Right lobe of liver (tissue), 6 donors: ENCODE results near the gene CAMTA1. TPM values are rescaled to one million over a fixed set of nuclear protein-coding genes. Genes with fewer than 3 reads are reported as not detected.
A peak's percentile ranks its signal among the peaks of the same experiment; 100 is the strongest.

Experiments
- ATAC-seq, 4 donors: fragments of 200-7000 bp; cut with Tn5 transposase; one replicate each; pipeline ENCODE4 v1.9.1; 2020; ENCODE audit warnings: mild to moderate bottlenecking in 4 of 4, moderate library complexity in 4 of 4
- DNase-seq, 3 donors: peaks; one replicate each; pipeline ENCODE4 v3.0.0-alpha.2; 2020
- H3K27ac ChIP-seq, 3 donors: fragments of 200-600 bp; one replicate each; pipeline ENCODE4 v1.8.0; 2022
- H3K27me3 ChIP-seq, 2 donors: fragments of 200-600 bp; one replicate each; pipeline ENCODE4 v1.8.0; 2022
- H3K36me3 ChIP-seq, 4 donors: fragments of 200-600 bp; sonication (generic) in 1 of 4; one replicate each; pipeline versions ENCODE4 v1.5.1 to v1.8.0; 2017 to 2022; ENCODE audit warnings: control low read depth in 1 of 4
- H3K4me1 ChIP-seq, 4 donors: fragments of 200-600 bp; sonication (generic) in 1 of 4; one replicate each; pipeline versions ENCODE4 v1.5.1 to v1.8.0; 2017 to 2022; ENCODE audit warnings: control low read depth in 1 of 4
- H3K4me3 ChIP-seq, 3 donors: fragments of 200-600 bp; one replicate each; pipeline ENCODE4 v1.8.0; 2022
- H3K9me3 ChIP-seq, 4 donors: fragments of 200-600 bp; sonication (generic) in 1 of 4; one replicate each; pipeline versions ENCODE4 v1.5.1 to v1.8.0; 2017 to 2022; ENCODE audit warnings: control low read depth in 1 of 4
- POLR2A ChIP-seq: fragments of 450-650 bp; IDR thresholded peaks from one replicate; pipeline ENCODE4 v1.6.1; 2017; ENCODE audit warnings: antibody characterized with exemption, mild to moderate bottlenecking
- WGBS: methylation state at CpG from one replicate; pipeline ENCODE4 v1.1.6; 2018; ENCODE audit warnings: low coverage, low lambda C conversion rate; ENCODE audit not compliant: insufficient coverage; ENCODE audit errors: missing lambda C conversion rate; 5-methylcytosine and 5-hydroxymethylcytosine counted together
- intact Hi-C, 2 donors: fragments of 100-400 bp; cut with DNase I; formaldehyde crosslinking; loops; one replicate each; pipeline versions ENCODE4 v1.11.2 to v1.14.1; 2022
- total RNA-seq, 6 experiments: library from RNA; depleted of rRNA in 2 of 6; stranded (reverse); fragments of >200 nt in 2 of 6; fragmentation: NEBNext Ultra II Directional in 3 of 6; extraction: Animal tissue kit (Norgen Biotek cat#: 25700) in 3 of 6; gene quantifications; one replicate each; pipeline versions ENCODE4 v1.1.0 to v1.2.4, GENCODE V29; 2016 to 2023
- TF ChIP-seq, protein P1 (sequence below), 4 donors: fragments of 200-600 bp in 3 of 4; fragments of 450-650 bp in 1 of 4; IDR thresholded peaks; one replicate each; pipeline versions ENCODE4 v1.5.1 to v1.8.0; 2016 to 2022; ENCODE audit warnings: antibody characterized with exemption in 4 of 4, mild to moderate bottlenecking in 2 of 4
- donor health status: DM: no; HTN: yes; CAD: no.
- donor health status: DM: no; HTN: no; CAD: no.
- donor health status: DM: no; HTN: no; CAD: no.
- donor health status: DM: no; HTN: yes; CAD: no.
- donor health status: DM: no; HTN: yes; CAD: no.

The CAMTA1 gene
- total RNA-seq, 6 experiments from 2014 or later = 32.3 to 49.4 (median 37.2) TPM

DNA sequence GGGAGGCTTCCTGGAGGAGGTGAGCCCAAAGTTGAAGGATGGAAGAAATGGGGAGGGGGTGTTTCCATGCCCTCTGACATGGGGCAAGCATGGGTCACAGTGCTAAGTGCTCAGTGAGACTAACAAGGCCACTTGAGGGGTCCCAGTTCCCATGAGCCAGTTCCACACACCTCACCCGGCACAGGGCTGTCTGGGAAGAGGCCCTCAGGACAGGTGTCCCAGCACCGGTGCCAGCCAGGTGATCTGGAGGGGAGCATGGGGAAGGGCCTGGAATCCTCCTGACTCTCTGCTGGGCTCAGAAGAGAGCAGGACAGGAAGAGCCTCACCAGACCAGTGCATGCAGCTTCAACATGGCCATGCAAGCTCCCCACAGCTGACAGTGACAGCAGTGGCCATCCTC is 691.1 kb downstream of the CAMTA1 start:
- TF ChIP-seq, protein P1, sequence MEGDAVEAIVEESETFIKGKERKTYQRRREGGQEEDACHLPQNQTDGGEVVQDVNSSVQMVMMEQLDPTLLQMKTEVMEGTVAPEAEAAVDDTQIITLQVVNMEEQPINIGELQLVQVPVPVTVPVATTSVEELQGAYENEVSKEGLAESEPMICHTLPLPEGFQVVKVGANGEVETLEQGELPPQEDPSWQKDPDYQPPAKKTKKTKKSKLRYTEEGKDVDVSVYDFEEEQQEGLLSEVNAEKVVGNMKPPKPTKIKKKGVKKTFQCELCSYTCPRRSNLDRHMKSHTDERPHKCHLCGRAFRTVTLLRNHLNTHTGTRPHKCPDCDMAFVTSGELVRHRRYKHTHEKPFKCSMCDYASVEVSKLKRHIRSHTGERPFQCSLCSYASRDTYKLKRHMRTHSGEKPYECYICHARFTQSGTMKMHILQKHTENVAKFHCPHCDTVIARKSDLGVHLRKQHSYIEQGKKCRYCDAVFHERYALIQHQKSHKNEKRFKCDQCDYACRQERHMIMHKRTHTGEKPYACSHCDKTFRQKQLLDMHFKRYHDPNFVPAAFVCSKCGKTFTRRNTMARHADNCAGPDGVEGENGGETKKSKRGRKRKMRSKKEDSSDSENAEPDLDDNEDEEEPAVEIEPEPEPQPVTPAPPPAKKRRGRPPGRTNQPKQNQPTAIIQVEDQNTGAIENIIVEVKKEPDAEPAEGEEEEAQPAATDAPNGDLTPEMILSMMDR (IDR thresholded peaks at IDR 0.05) = no peak
- no peak for TF ChIP-seq POLR2A

DNA sequence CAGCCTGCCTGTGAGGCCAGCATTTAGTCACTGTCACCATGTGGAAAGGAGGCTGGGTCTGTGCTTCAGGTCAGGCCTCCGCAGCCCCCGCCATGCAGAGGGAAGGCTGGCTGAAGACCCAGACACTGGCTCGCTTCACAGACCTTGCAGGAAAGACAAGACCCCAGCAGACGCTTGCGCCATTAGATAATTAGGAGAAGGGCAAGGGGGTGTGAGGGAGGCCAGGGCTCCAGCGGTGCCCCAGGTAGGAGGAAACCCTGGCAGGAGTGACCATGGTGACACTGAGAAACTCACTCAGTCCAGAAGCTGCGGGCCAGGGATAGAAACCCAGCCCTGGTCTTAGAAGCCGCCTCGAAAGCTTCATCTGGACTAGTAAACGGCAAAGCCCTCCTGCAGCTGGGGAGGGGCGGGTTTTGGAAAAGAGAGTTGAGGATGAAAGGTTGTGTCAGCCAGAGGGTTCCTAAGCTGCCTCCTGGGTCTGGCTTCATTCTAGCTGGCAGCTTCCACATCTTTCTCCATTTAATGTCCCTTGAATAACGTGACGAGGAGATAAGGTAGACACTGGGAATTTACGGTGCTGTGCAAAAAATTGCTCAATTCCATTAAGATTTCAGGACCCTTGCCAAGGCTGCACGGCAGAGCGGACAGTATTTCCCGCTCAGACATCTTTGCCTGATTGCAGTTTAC is 691.8 kb downstream of the CAMTA1 start:
- H3K27ac ChIP-seq = no peak overlapping the region

More for the DNA sequence above, 691.1 kb downstream of the CAMTA1 start:
- H3K9me3 ChIP-seq = no peaks in the 10 kb centered on the region
- no peak overlapping the region for H3K27ac ChIP-seq
- WGBS = no CpG with 5 or more reads among the region's 2 CpGs
- H3K27me3 ChIP-seq = no peaks in the 10 kb centered on the region
- H3K36me3 ChIP-seq = no peaks in the 10 kb centered on the region
- H3K4me3 ChIP-seq = no peak overlapping the region
- ATAC-seq = no peak
- intact Hi-C loops = no loop called here
- DNase-seq = no peak
- no peaks in the 10 kb centered on the region for H3K4me1 ChIP-seq

DNA sequence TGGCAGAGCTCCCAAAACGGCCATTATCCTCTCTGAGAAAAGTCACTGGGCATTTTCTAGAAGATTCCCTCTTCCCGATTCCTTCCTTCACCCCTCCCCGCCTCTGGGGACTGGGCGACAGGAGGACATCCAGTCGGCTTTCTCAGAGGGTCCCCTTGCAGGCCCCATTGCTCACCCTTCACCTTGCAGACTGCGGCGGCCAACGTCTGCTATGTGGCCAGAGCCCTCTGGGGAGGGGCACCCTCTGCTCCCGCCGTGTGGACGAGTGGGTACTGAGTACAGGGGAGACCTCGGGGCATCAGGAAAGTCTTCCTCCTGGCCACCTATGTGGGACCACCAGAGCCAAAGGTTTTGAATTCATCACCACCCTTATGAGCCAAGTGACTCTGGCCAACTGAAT is 692.3 kb downstream of the CAMTA1 start:
- TF ChIP-seq, protein P1 (IDR thresholded peaks at IDR 0.05) = no peak
- no peak for TF ChIP-seq POLR2A
- no peak for ATAC-seq
- no peak overlapping the region for H3K27ac ChIP-seq
- DNase-seq = no peak
- no peaks in the 10 kb centered on the region for H3K4me1 ChIP-seq
- WGBS = 92% methylated on average over 2 of the region's 12 CpGs
- H3K9me3 ChIP-seq = no peaks in the 10 kb centered on the region
- intact Hi-C loops = no loop called here
- no peaks in the 10 kb centered on the region for H3K36me3 ChIP-seq
- no peaks in the 10 kb centered on the region for H3K27me3 ChIP-seq
- no peak overlapping the region for H3K4me3 ChIP-seq

More for the DNA sequence above, 691.8 kb downstream of the CAMTA1 start:
- TF ChIP-seq, protein P1 (IDR thresholded peaks at IDR 0.05) = no peak
- no peak for TF ChIP-seq POLR2A
- Histone ChIP-seq H3K9me3 (no peaks in the 10 kb centered on the region), H3K4me1 (no peaks in the 10 kb centered on the region), H3K4me3 (no peak overlapping the region), H3K27me3 (no peaks in the 10 kb centered on the region), H3K36me3 (no peaks in the 10 kb centered on the region)
- ATAC-seq = no peak
- DNase-seq = no peak
- 65% methylated on average over 11 of the region's 17 CpGs for WGBS
- intact Hi-C loops = no loop called here

DNA sequence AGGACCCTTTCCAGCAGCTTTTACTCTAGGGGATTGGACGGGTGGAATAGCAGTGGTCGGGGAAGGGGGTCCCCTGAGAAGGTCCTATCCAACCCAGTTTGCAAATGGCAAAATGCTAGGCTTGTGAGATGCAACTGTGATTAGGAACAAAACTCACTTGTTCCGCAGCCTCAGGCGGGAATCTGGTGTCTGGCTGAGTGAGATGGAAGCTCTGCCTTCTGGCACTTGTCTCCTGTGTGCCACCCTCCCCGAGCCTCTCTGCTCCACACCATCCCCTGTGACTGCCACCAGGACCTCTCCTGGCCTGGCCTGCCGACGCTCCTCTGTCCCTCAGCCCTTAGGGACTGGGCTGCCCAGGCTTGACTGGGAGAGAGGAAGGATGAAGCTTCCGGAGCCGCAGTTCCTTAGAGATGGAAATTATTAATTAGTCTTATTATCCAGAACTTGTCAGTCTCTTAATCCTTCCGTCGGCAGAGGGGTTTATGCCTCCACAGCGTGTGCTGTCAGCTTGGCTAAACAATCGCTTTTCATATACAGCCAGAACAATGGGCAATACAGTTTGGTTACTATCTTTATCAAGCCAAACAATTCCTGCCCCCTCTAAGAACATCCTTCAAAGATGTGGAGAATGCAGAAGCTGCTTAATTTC is 693.0 kb downstream of the CAMTA1 start:
- H3K27me3 ChIP-seq = no peaks in the 10 kb centered on the region
- H3K27ac ChIP-seq = peak overlapping the region in 2 of 3 donors; percentile 18 to 43
- H3K36me3 ChIP-seq = no peaks in the 10 kb centered on the region
- TF ChIP-seq, protein P1 (IDR thresholded peaks at IDR 0.05) = no peak
- no peak for ATAC-seq
- WGBS = 32% methylated on average over 6 of the region's 13 CpGs
- no peaks in the 10 kb centered on the region for H3K9me3 ChIP-seq
- H3K4me3 ChIP-seq = no peak overlapping the region
- intact Hi-C loops = no loop called here
- no peak for DNase-seq
- H3K4me1 ChIP-seq = no peaks in the 10 kb centered on the region
